Trophoblast cell (in vitro differentiated cells and primary cell): Measurements from ENCODE around the gene HEATR5A.
"Not testable (repeated sequence)": the region's sequence is repeated elsewhere in the genome, so short reads cannot be mapped to it uniquely, and the experiment has no call there.

Source experiments
- DNase-seq, 2 donors: peaks; one replicate each; pipeline ENCODE4 v3.0.0-alpha.2; 2016
- H2AFZ ChIP-seq: 2 replicates; pipeline ENCODE4 v1.6.1; 2013; ENCODE audit warnings: low read length, moderate library complexity, mild to moderate bottlenecking; ENCODE audit not compliant: insufficient read depth, poor library complexity
- H2AK5ac ChIP-seq: 2 replicates; pipeline ENCODE4 v1.6.1; 2013; ENCODE audit warnings: mild to moderate bottlenecking, low read length
- H2BK120ac ChIP-seq: 2 replicates; pipeline ENCODE4 v1.6.1; 2013; ENCODE audit warnings: low read length, mild to moderate bottlenecking, moderate library complexity; ENCODE audit not compliant: insufficient read depth, poor library complexity
- H2BK12ac ChIP-seq: 2 replicates; pipeline ENCODE4 v1.6.1; 2013; ENCODE audit warnings: mild to moderate bottlenecking, low read length, moderate library complexity
- H2BK5ac ChIP-seq: 2 replicates; pipeline ENCODE4 v1.6.1; 2013; ENCODE audit warnings: low read length, low read depth, moderate library complexity, mild to moderate bottlenecking; ENCODE audit not compliant: poor library complexity
- H3K14ac ChIP-seq: 2 replicates; pipeline ENCODE4 v1.6.1; 2013; ENCODE audit warnings: mild to moderate bottlenecking, low read length
- H3K18ac ChIP-seq: 2 replicates; pipeline ENCODE4 v1.6.1; 2013; ENCODE audit warnings: mild to moderate bottlenecking, low read length
- H3K23ac ChIP-seq: 2 replicates; pipeline ENCODE4 v1.6.1; 2013; ENCODE audit warnings: low read length
- H3K27ac ChIP-seq: 2 replicates; pipeline ENCODE4 v1.5.1; 2013; ENCODE audit warnings: low read depth, mild to moderate bottlenecking, inconsistent platforms, low read length, moderate library complexity
- H3K27me3 ChIP-seq: 2 replicates; pipeline ENCODE4 v1.6.1; 2013; ENCODE audit warnings: inconsistent platforms, mild to moderate bottlenecking, low read length, moderate library complexity; ENCODE audit not compliant: insufficient read depth
- H3K36me3 ChIP-seq, 2 experiments: 1 replicate in 1 of 2; 2 replicates in 1 of 2; pipeline ENCODE4 v1.6.1; 2013; ENCODE audit warnings: low read length in 2 of 2, mild to moderate bottlenecking in 2 of 2, moderate library complexity in 1 of 2; ENCODE audit not compliant: insufficient read depth in 2 of 2, control insufficient read depth in 1 of 2
- H3K4ac ChIP-seq: 2 replicates; pipeline ENCODE4 v1.6.1; 2013; ENCODE audit warnings: low read depth, mild to moderate bottlenecking, low read length, moderate library complexity
- H3K4me1 ChIP-seq, 2 experiments: 1 replicate in 1 of 2; 2 replicates in 1 of 2; pipeline ENCODE4 v1.6.1; 2013; ENCODE audit warnings: low read length in 2 of 2, mild to moderate bottlenecking in 2 of 2, moderate library complexity in 1 of 2; ENCODE audit not compliant: insufficient read depth in 2 of 2, control insufficient read depth in 1 of 2
- H3K4me2 ChIP-seq: 2 replicates; pipeline ENCODE4 v1.6.1; 2013; ENCODE audit warnings: inconsistent platforms, mild to moderate bottlenecking, low read length, moderate library complexity
- H3K4me3 ChIP-seq: 2 replicates; pipeline ENCODE4 v1.5.1; 2013; ENCODE audit warnings: mild to moderate bottlenecking, low read depth, low read length, inconsistent platforms
- H3K79me1 ChIP-seq: one replicate; pipeline ENCODE4 v1.6.1; 2013; ENCODE audit warnings: low read length
- H3K79me2 ChIP-seq: 2 replicates; pipeline ENCODE4 v1.6.1; 2013; ENCODE audit warnings: low read length, mild to moderate bottlenecking; ENCODE audit not compliant: control insufficient read depth, insufficient read depth, poor library complexity
- H3K9ac ChIP-seq: 2 replicates; pipeline ENCODE4 v1.6.1; 2013; ENCODE audit warnings: mild to moderate bottlenecking, low read length
- H3K9me3 ChIP-seq: 2 replicates; pipeline ENCODE4 v1.6.1; 2013; ENCODE audit warnings: low read depth, mild to moderate bottlenecking, control low read depth, inconsistent platforms, low read length; ENCODE audit not compliant: insufficient read depth
- H4K12ac ChIP-seq: 2 replicates; pipeline ENCODE4 v1.6.1; 2013; ENCODE audit warnings: low read depth, mild to moderate bottlenecking, low read length, moderate library complexity
- H4K8ac ChIP-seq: 2 replicates; pipeline ENCODE4 v1.6.1; 2013; ENCODE audit warnings: low read depth, mild to moderate bottlenecking, low read length, moderate library complexity
- H4K91ac ChIP-seq: one replicate; pipeline ENCODE4 v1.6.1; 2013; ENCODE audit warnings: low read depth, mild to moderate bottlenecking, low read length, moderate library complexity
- WGBS: extraction: QIAGEN DNeasy Blood & Tissue Kit; methylation state at CpG from one replicate; pipeline ENCODE4 v1.1.7; 2013; ENCODE audit warnings: missing lambda C conversion rate; ENCODE audit not compliant: insufficient read length, insufficient coverage; ENCODE audit errors: extremely low coverage; 5-methylcytosine and 5-hydroxymethylcytosine counted together

HEATR5A gene

GRCh38 chr14:31320216-31320615 lies 100.1 kb downstream of the HEATR5A start:
- no peak overlapping the region for H3K4me3 ChIP-seq
- H3K79me2 ChIP-seq = no peaks in the 10 kb centered on the region
- H3K9me3 ChIP-seq = no peaks in the 10 kb centered on the region
- no peak overlapping the region for H2BK120ac ChIP-seq
- peaks cover 8 to 12% of the 10 kb centered on the region in 2 experiments for H3K36me3 ChIP-seq
- no peak overlapping the region for H3K23ac ChIP-seq
- WGBS = no CpG with 5 or more reads among the region's 6 CpGs
- H3K27ac ChIP-seq = no peak overlapping the region
- H4K12ac ChIP-seq = no peak overlapping the region
- no peaks in the 10 kb centered on the region for H3K27me3 ChIP-seq
- DNase-seq = no peak
- H3K9ac ChIP-seq = no peak overlapping the region
- H2AK5ac ChIP-seq = no peak overlapping the region
- H2AFZ ChIP-seq = no peak overlapping the region
- H2BK12ac ChIP-seq = no peak overlapping the region
- H3K4me1 ChIP-seq = no peaks in the 10 kb centered on the region
- no peak overlapping the region for H4K91ac ChIP-seq
- no peak overlapping the region for H3K18ac ChIP-seq
- H3K79me1 ChIP-seq = no peaks in the 10 kb centered on the region
- no peak overlapping the region for H3K4ac ChIP-seq
- H3K4me2 ChIP-seq = no peak overlapping the region
- H2BK5ac ChIP-seq = no peak overlapping the region
- H3K14ac ChIP-seq = no peak overlapping the region
- H4K8ac ChIP-seq = no peak overlapping the region

GRCh38 chr14:31319701-31320100 lies 100.6 kb downstream of the HEATR5A start:
- H3K4ac ChIP-seq = no peak overlapping the region
- H3K79me2 ChIP-seq = no peaks in the 10 kb centered on the region
- no peak overlapping the region for H4K91ac ChIP-seq
- H3K9ac ChIP-seq = no peak overlapping the region
- no peak overlapping the region for H3K27ac ChIP-seq
- H3K79me1 ChIP-seq = no peaks in the 10 kb centered on the region
- H3K4me1 ChIP-seq = no peaks in the 10 kb centered on the region
- H2BK120ac ChIP-seq = no peak overlapping the region
- H3K23ac ChIP-seq = no peak overlapping the region
- H3K27me3 ChIP-seq = no peaks in the 10 kb centered on the region
- H2AFZ ChIP-seq = no peak overlapping the region
- H2AK5ac ChIP-seq = no peak overlapping the region
- H3K9me3 ChIP-seq = no peaks in the 10 kb centered on the region
- no peak overlapping the region for H3K4me3 ChIP-seq
- no peak overlapping the region for H3K14ac ChIP-seq
- H2BK5ac ChIP-seq = no peak overlapping the region
- no peak for DNase-seq
- WGBS = no CpG with 5 or more reads among the region's 5 CpGs
- H4K8ac ChIP-seq = no peak overlapping the region
- H4K12ac ChIP-seq = no peak overlapping the region
- H2BK12ac ChIP-seq = no peak overlapping the region
- no peak overlapping the region for H3K18ac ChIP-seq
- peaks cover 10 to 12% of the 10 kb centered on the region in 2 experiments for H3K36me3 ChIP-seq
- no peak overlapping the region for H3K4me2 ChIP-seq

- Histone ChIP-seq H3K9ac (no peak overlapping the region), H2AFZ (no peak overlapping the region), H2BK12ac (no peak overlapping the region), H3K4me1 (no peaks in the 10 kb centered on the region), H2BK5ac (no peak overlapping the region), H2AK5ac (no peak overlapping the region), H2BK120ac (no peak overlapping the region), H3K23ac (no peak overlapping the region), H3K4ac (no peak overlapping the region), H3K27ac (no peak overlapping the region), H3K4me3 (no peak overlapping the region), H3K9me3 (no peaks in the 10 kb centered on the region), H3K79me2 (no peaks in the 10 kb centered on the region), H3K14ac (no peak overlapping the region), H3K4me2 (no peak overlapping the region), H4K8ac (no peak overlapping the region), H3K27me3 (no peaks in the 10 kb centered on the region), H4K91ac (no peak overlapping the region), H3K18ac (no peak overlapping the region), H4K12ac (no peak overlapping the region), H3K79me1 (no peaks in the 10 kb centered on the region), H3K36me3 (peaks cover 7 to 16% of the 10 kb centered on the region in 2 experiments)
- no CpG with 5 or more reads among the region's 1 CpG for WGBS
- no peak for DNase-seq
Measured at GRCh38 chr14:31312934-31313333, 107.4 kb downstream of the HEATR5A start.

GRCh38 chr14:31312370-31312769 lies 108.0 kb downstream of the HEATR5A start:
- not testable (repeated sequence) for H3K4me1 ChIP-seq, H3K23ac ChIP-seq, H2AFZ ChIP-seq, H3K79me1 ChIP-seq, H3K4ac ChIP-seq, H4K12ac ChIP-seq, H2BK120ac ChIP-seq, H4K8ac ChIP-seq, H4K91ac ChIP-seq, H3K4me3 ChIP-seq, H3K14ac ChIP-seq, H2BK5ac ChIP-seq, H2AK5ac ChIP-seq, H3K79me2 ChIP-seq, H3K9ac ChIP-seq, H3K18ac ChIP-seq, H2BK12ac ChIP-seq, H3K4me2 ChIP-seq, H3K9me3 ChIP-seq, DNase-seq, H3K27me3 ChIP-seq, H3K27ac ChIP-seq
- no CpG with 5 or more reads among the region's 6 CpGs for WGBS
- H3K36me3 ChIP-seq = peaks cover 7 to 16% of the 10 kb centered on the region in 2 experiments
